Measurements from ENCODE around the gene NPAS2. TPM values are rescaled to one million over a fixed set of nuclear protein-coding genes. Genes with fewer than 3 reads are reported as not detected.

NPAS2 gene
- total and polyA plus RNA-seq, 2 of the 8 experiments (the other 6 are each of a cell fraction or from before 2014, with no cell fraction given): 1.8 to 1.9 TPM

GRCh38 chr2:100989666-100990065 is 169.7 kb downstream of the NPAS2 start:
- no peaks in the 10 kb centered on the region for H3K79me1 ChIP-seq (ENCODE audit: low read depth, low read length)
- FAIRE-seq (no peak), DNase-seq (ENCODE audit: low read depth in 1 of 2, low spot score in 2 of 2) (no peak)
- H3K56ac ChIP-seq (replicated peaks; ENCODE audit: insufficient read length, low read depth, low read length): no peak overlapping the region
- no peak overlapping the region for H3K23ac ChIP-seq (ENCODE audit: insufficient read length)
- H3K14ac ChIP-seq (ENCODE audit: insufficient read length): no peak overlapping the region
- H4K20me1 ChIP-seq (replicated peaks in 1 of 2; ENCODE audit: control insufficient read depth in 1 of 2, insufficient read depth in 2 of 2, low read length in 2 of 2): no peaks in the 10 kb centered on the region
- H3K36me3 ChIP-seq (ENCODE audit: control insufficient read depth in 2 of 4, insufficient read depth in 4 of 4, low read length in 3 of 4): no peaks in the 10 kb centered on the region
- H3K79me2 ChIP-seq (ENCODE audit: control insufficient read depth in 1 of 2, insufficient read depth in 2 of 2, low read length in 2 of 2): no peaks in the 10 kb centered on the region
- H4K91ac ChIP-seq (replicated peaks; ENCODE audit: insufficient read length, low read length): no peak overlapping the region
- H3K9ac ChIP-seq (replicated peaks in 1 of 4; ENCODE audit: extremely low read depth in 1 of 4, low read depth in 3 of 4, low read length in 3 of 4): no peak overlapping the region
- no peak overlapping the region for H3K18ac ChIP-seq (ENCODE audit: extremely low read depth, low read length)
- no peak overlapping the region for H3K4ac ChIP-seq (replicated peaks; ENCODE audit: insufficient read length, low read depth, low read length)
- H3K27me3 ChIP-seq (replicated peaks in 1 of 4; ENCODE audit: control insufficient read depth in 3 of 4, extremely low read depth in 1 of 4, insufficient read depth in 3 of 4, low read length in 3 of 4): no peaks in the 10 kb centered on the region
- H2BK20ac ChIP-seq (ENCODE audit: low read length): no peak overlapping the region
- H3K4me3 ChIP-seq (ENCODE audit: extremely low read depth in 1 of 4, insufficient read depth in 2 of 4, low read depth in 3 of 4, low read length in 4 of 4): no peak overlapping the region
- H4K8ac ChIP-seq (ENCODE audit: extremely low read depth, insufficient read depth, low read length): no peak overlapping the region
- H3K4me2 ChIP-seq (ENCODE audit: insufficient read depth in 1 of 2, low read depth in 2 of 2, low read length in 2 of 2): no peak overlapping the region
- no peak overlapping the region for H2AFZ ChIP-seq (ENCODE audit: low read length)
- H3K23me2 ChIP-seq (ENCODE audit: low read depth, low read length): no peaks in the 10 kb centered on the region; the same call in 1 of the 2 replicates
- H2BK5ac ChIP-seq (ENCODE audit: low read depth, low read length): no peak overlapping the region
- no peak overlapping the region for H3K27ac ChIP-seq (ENCODE audit: low read depth, low read length)
- H2BK12ac ChIP-seq (ENCODE audit: low read depth, low read length): no peak overlapping the region
- ChIA-PET CTCF (ENCODE audit: partially characterized antibody) (interaction anchor here (0.8 to 2.7 kb wide), 5 partner anchors 13 to 395 kb away, joined by 3 to 14 read pairs (median 4); no protein-coding TSS in a partner anchor), POLR2A (ENCODE audit: partially characterized antibody) (interaction anchor here (7.0 kb wide), 1 partner anchor 15 kb away, joined by 63 read pairs; the partner anchor contains the start of gene RPL31)
- H3K4me1 ChIP-seq (replicated peaks in 1 of 4; ENCODE audit: control insufficient read depth in 3 of 4, insufficient read depth in 4 of 4, low read length in 3 of 4): peaks cover 0 to 2% (median under 1%) of the 10 kb centered on the region in 4 experiments; a peak in 2 of 7 replicates
- 98% methylated on average over 3 of the region's 3 CpGs; no CpG with 5 or more reads in 1 of the 2 experiments for WGBS, 2 experiments (ENCODE audit: extremely low coverage in 1 of 2, insufficient coverage in 1 of 2, insufficient read length in 1 of 2, insufficient replicate concordance in 2 of 2, low coverage in 1 of 2, low lambda C conversion rate in 2 of 2, missing lambda C conversion rate in 1 of 2)
- H3K9me3 ChIP-seq (ENCODE audit: insufficient read depth in 2 of 2, low read depth in 1 of 2, low read length in 1 of 2): no peaks in the 10 kb centered on the region
- no peak overlapping the region for H2BK15ac ChIP-seq (ENCODE audit: low read length)
- no peak overlapping the region for H2BK120ac ChIP-seq (replicated peaks; ENCODE audit: low read depth, low read length)
- no peak overlapping the region for H2AK5ac ChIP-seq (ENCODE audit: low read depth, low read length)
- no peak overlapping the region for H4K5ac ChIP-seq (ENCODE audit: insufficient read length, low read depth, low read length)
- TF ChIP-seq CTCF (IDR thresholded peaks at IDR 0.05; ENCODE audit: control extremely low read depth in 1 of 3, insufficient read depth in 1 of 3, low read depth in 1 of 3, low read length in 3 of 3) (no peak), SRF (IDR thresholded peaks at IDR 0.05; ENCODE audit: low read depth, low read length) (no peak), KDM1A (IDR thresholded peaks at IDR 0.05; ENCODE audit: borderline replicate concordance, low read length) (no peak)

Data from H1 (cell line).